ENCODE measurements around the gene KRTAP10-4. TPM values are rescaled to one million over a fixed set of nuclear protein-coding genes. Genes with fewer than 3 reads are reported as not detected.

Gene KRTAP10-4
- total and polyA plus RNA-seq, 2 donors (not counting 3 experiments of a cell fraction or from before 2014, with no cell fraction given) = not detected

DNA sequence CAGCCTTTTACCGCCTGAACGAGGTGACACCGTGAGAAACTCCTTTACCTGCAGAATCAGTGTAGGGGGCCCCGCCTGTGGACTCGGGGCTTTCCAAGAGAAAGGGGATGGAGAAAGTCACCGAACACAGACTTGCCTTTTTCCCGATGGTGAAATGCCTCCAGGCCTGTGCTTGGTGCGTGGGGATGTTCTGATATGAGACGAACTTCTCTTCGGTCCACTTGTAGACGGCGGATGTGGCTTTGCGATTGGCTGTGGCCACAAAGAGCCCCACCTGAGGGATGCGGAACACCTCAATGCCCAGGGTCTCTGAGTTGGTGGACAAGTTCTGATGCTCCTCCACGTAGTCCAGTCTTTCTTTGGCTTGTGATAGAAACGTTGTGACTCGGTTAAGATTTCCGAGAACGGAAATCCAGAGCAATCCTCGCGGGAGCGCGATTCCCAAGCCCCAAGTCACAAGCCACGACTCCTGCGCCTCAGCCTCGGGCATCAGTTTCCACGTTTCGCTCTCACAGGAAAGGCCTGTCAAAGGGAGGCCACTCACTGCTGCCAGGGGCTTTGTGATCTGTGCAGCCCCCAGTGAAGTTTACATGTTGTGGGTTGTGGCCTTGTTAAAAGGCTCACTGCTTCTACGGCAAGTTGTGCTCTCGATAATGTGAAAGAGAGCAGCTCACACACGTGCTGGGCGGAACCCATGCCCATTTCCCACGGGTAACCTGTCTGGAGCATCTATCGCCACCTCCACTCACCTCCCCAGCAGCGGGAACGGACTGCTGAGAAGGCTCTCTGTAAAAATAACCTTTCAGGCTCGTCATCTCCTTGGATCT, 46.2 kb upstream of the KRTAP10-4 start:
- Histone ChIP-seq H3K36me3 (ENCODE audit: control insufficient read depth in 2 of 2, extremely low read depth in 1 of 2, insufficient read depth in 2 of 2, low read length in 2 of 2) (no peaks in the 10 kb centered on the region), H2AFZ (ENCODE audit: low read depth, low read length) (no peak overlapping the region), H3K9ac (replicated peaks; ENCODE audit: extremely low read depth, insufficient read depth, low read length) (no peak overlapping the region), H3K4me1 (ENCODE audit: control insufficient read depth, extremely low read depth, insufficient read depth, low read length) (no peaks in the 10 kb centered on the region), H4K20me1 (replicated peaks; ENCODE audit: control insufficient read depth, extremely low read depth, insufficient read depth, low read length) (no peaks in the 10 kb centered on the region), H3K4me3 (replicated peaks in 1 of 3; ENCODE audit: insufficient read depth in 1 of 3, low read depth in 1 of 3, low read length in 3 of 3) (no peak overlapping the region), H3K79me2 (ENCODE audit: control insufficient read depth, insufficient read depth, low read length) (no peaks in the 10 kb centered on the region), H3K27ac (ENCODE audit: insufficient read depth, low read depth, low read length) (no peak overlapping the region), H3K4me2 (ENCODE audit: insufficient read depth, low read length) (no peak overlapping the region), H3K27me3 (ENCODE audit: control insufficient read depth in 2 of 2, insufficient read depth in 2 of 2, low read length in 2 of 2) (no peaks in the 10 kb centered on the region), H3K9me3 (replicated peaks; ENCODE audit: control insufficient read depth, insufficient read depth, low read length) (no peaks in the 10 kb centered on the region), H3K9me1 (replicated peaks; ENCODE audit: control insufficient read depth, extremely low read depth, insufficient read depth, low read length) (no peaks in the 10 kb centered on the region)
- TF ChIP-seq POLR2A (IDR thresholded peaks at IDR 0.05; ENCODE audit: low read depth, low read length) (no peak), JUN (IDR thresholded peaks at IDR 0.05; ENCODE audit: borderline replicate concordance, insufficient read depth, insufficient read length, low read depth) (no peak), MYC (IDR thresholded peaks at IDR 0.05; ENCODE audit: low read depth, low read length) (no peak), POLR2AphosphoS5 (IDR thresholded peaks at IDR 0.05; ENCODE audit: insufficient read depth, low read depth, low read length) (no peak), FOS (IDR thresholded peaks at IDR 0.05; ENCODE audit: borderline replicate concordance, insufficient read depth, low read length) (no peak), EZH2 (IDR thresholded peaks at IDR 0.05; ENCODE audit: borderline replicate concordance, low read depth, low read length, severe bottlenecking) (no peak), GATA2 (IDR thresholded peaks at IDR 0.05; ENCODE audit: insufficient read depth, insufficient read length, low read depth, low read length) (no peak)
- TF ChIP-seq, protein P1, sequence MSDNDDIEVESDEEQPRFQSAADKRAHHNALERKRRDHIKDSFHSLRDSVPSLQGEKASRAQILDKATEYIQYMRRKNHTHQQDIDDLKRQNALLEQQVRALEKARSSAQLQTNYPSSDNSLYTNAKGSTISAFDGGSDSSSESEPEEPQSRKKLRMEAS (IDR thresholded peaks at IDR 0.05; ENCODE audit: insufficient read depth, insufficient read length) = no peak
- TF ChIP-seq, protein P2, sequence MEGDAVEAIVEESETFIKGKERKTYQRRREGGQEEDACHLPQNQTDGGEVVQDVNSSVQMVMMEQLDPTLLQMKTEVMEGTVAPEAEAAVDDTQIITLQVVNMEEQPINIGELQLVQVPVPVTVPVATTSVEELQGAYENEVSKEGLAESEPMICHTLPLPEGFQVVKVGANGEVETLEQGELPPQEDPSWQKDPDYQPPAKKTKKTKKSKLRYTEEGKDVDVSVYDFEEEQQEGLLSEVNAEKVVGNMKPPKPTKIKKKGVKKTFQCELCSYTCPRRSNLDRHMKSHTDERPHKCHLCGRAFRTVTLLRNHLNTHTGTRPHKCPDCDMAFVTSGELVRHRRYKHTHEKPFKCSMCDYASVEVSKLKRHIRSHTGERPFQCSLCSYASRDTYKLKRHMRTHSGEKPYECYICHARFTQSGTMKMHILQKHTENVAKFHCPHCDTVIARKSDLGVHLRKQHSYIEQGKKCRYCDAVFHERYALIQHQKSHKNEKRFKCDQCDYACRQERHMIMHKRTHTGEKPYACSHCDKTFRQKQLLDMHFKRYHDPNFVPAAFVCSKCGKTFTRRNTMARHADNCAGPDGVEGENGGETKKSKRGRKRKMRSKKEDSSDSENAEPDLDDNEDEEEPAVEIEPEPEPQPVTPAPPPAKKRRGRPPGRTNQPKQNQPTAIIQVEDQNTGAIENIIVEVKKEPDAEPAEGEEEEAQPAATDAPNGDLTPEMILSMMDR (IDR thresholded peaks at IDR 0.05; ENCODE audit: extremely low read depth in 1 of 2, insufficient read depth in 1 of 2, low read depth in 1 of 2, low read length in 2 of 2) = no peak
- POLR2A ChIA-PET = no interaction called here
- no TSS peak for BruUV-seq (replicated peaks)
- dilution Hi-C loops (cut with MboI; ENCODE audit: extremely low pct_ligation_motif_present, low sequenced_read_pairs) (no loop called here), intact Hi-C loops (cut with micrococcal nuclease) (no loop called here)
- FAIRE-seq (no peak), DNase-seq (ENCODE audit: low read depth, low spot score) (no peak)
- CTCF ChIA-PET = no interaction called here

Measured in endothelial cell of umbilical vein (primary cell).